Liver (tissue), 9 donors: ENCODE results near the gene ASMTL. TPM values are rescaled to one million over a fixed set of nuclear protein-coding genes. Genes with fewer than 3 reads are reported as not detected.

Experiments used
- DNase-seq: peaks from one replicate; pipeline ENCODE4 v3.0.0-alpha.2; 2017; ENCODE audit warnings: low spot score
- H3K27ac ChIP-seq, 2 donors: one replicate each; pipeline ENCODE4 v1.7.0; 2013; ENCODE audit warnings: inconsistent platforms in 2 of 2, low read length in 2 of 2, control low read depth in 1 of 2, low read depth in 1 of 2, mild to moderate bottlenecking in 1 of 2
- H3K27me3 ChIP-seq, 4 donors: one replicate each; pipeline versions ENCODE4 v1.6.1 to v1.7.0; 2013; ENCODE audit warnings: low read length in 3 of 4, inconsistent platforms in 1 of 4, mild to moderate bottlenecking in 1 of 4, moderate library complexity in 1 of 4; ENCODE audit not compliant: control insufficient read depth in 4 of 4, insufficient read depth in 4 of 4
- H3K36me3 ChIP-seq, 4 donors: one replicate each; pipeline versions ENCODE4 v1.6.1 to v1.7.0; 2013; ENCODE audit warnings: low read length in 3 of 4, mild to moderate bottlenecking in 3 of 4, low read depth in 1 of 4, moderate library complexity in 1 of 4; ENCODE audit not compliant: control insufficient read depth in 4 of 4, insufficient read depth in 3 of 4
- H3K4me1 ChIP-seq, 4 donors: one replicate each; pipeline versions ENCODE4 v1.6.1 to v1.7.0; 2013; ENCODE audit warnings: low read length in 3 of 4, mild to moderate bottlenecking in 3 of 4, moderate library complexity in 1 of 4; ENCODE audit not compliant: control insufficient read depth in 4 of 4, insufficient read depth in 4 of 4
- H3K4me3 ChIP-seq, 3 donors: one replicate each; pipeline versions ENCODE4 v1.6.1 to v1.7.0; 2013; ENCODE audit warnings: low read length in 3 of 3, control low read depth in 1 of 3, low read depth in 1 of 3, mild to moderate bottlenecking in 1 of 3
- H3K9ac ChIP-seq, 2 donors: one replicate each; pipeline ENCODE4 v1.7.0; 2013; ENCODE audit warnings: low read length in 2 of 2, mild to moderate bottlenecking in 2 of 2, moderate library complexity in 2 of 2, control low read depth in 1 of 2, low read depth in 1 of 2
- H3K9me3 ChIP-seq, 4 donors: one replicate each; pipeline versions ENCODE4 v1.6.1 to v1.7.0; 2013; ENCODE audit warnings: low read length in 3 of 4; ENCODE audit not compliant: control insufficient read depth in 4 of 4
- EGR1 ChIP-seq, 2 donors: IDR thresholded peaks; 2 replicates each; pipeline ENCODE4 v1.6.1; 2016 to 2018; ENCODE audit warnings: antibody characterized with exemption in 2 of 2, low read depth in 2 of 2
- FOXA2 ChIP-seq: IDR thresholded peaks from 2 replicates; pipeline ENCODE4 v1.6.1; 2016; ENCODE audit warnings: antibody characterized with exemption
- GABPA ChIP-seq, 2 donors: IDR thresholded peaks in 1 of 2; conservative IDR thresholded peaks in 1 of 2; 2 replicates each; pipeline ENCODE4 v1.6.1; 2016; ENCODE audit warnings: antibody characterized with exemption in 2 of 2, mild to moderate bottlenecking in 1 of 2, moderate library complexity in 1 of 2
- HNF4A ChIP-seq, 2 donors: conservative IDR thresholded peaks; 2 replicates each; pipeline ENCODE4 v1.6.1; 2016; ENCODE audit warnings: antibody characterized with exemption in 2 of 2, mild to moderate bottlenecking in 2 of 2
- JUND ChIP-seq, 2 donors: IDR thresholded peaks; 2 replicates each; pipeline ENCODE4 v1.6.1; 2016; ENCODE audit warnings: antibody characterized with exemption in 2 of 2
- NR2F2 ChIP-seq: IDR thresholded peaks from 2 replicates; pipeline ENCODE4 v1.6.1; 2016; ENCODE audit warnings: antibody characterized with exemption
- RAD21 ChIP-seq, 2 donors: IDR thresholded peaks; 2 replicates each; pipeline ENCODE4 v1.6.1; 2016; ENCODE audit warnings: antibody characterized with exemption in 2 of 2, mild to moderate bottlenecking in 2 of 2
- RXRA ChIP-seq, 2 donors: IDR thresholded peaks; 2 replicates each; pipeline ENCODE4 v1.6.1; 2017 to 2018; ENCODE audit warnings: antibody characterized with exemption in 2 of 2, mild to moderate bottlenecking in 1 of 2
- SP1 ChIP-seq: IDR thresholded peaks from 2 replicates; pipeline ENCODE4 v1.6.1; 2018; ENCODE audit warnings: antibody characterized with exemption, mild to moderate bottlenecking
- TAF1 ChIP-seq: conservative IDR thresholded peaks from 2 replicates; pipeline ENCODE4 v1.6.1; 2016; ENCODE audit warnings: antibody characterized with exemption, mild to moderate bottlenecking
- YY1 ChIP-seq: IDR thresholded peaks from 2 replicates; pipeline ENCODE4 v1.6.1; 2016; ENCODE audit warnings: antibody characterized with exemption, mild to moderate bottlenecking
- WGBS: extraction: QIAGEN DNeasy Blood & Tissue Kit; methylation state at CpG from one replicate; pipeline ENCODE4 v1.1.7; 2013; 5-methylcytosine and 5-hydroxymethylcytosine counted together
- polyA plus RNA-seq, 2 donors: library from polyadenylated mRNA; stranded (reverse) in 1 of 2; unstranded in 1 of 2; fragments of 200-250 nt in 1 of 2; fragments of >200 nt in 1 of 2; fragmentation: Nextera tagmentation in 1 of 2; extraction: Ambion mirVana in 1 of 2; gene quantifications; one replicate each; pipeline versions ENCODE4 v1.2.1 to v1.2.3, GENCODE V29; 2013 to 2015
- total RNA-seq, 2 donors: library from RNA; depleted of rRNA; stranded (reverse); fragments of >200 nt; gene quantifications; one replicate each; pipeline ENCODE4 v1.2.3, GENCODE V29; 2014
- TF ChIP-seq, protein P1 (sequence below): IDR thresholded peaks from 2 replicates; pipeline ENCODE4 v1.6.1; 2016; ENCODE audit warnings: antibody characterized with exemption
- TF ChIP-seq, protein P2 (sequence below): IDR thresholded peaks from 2 replicates; pipeline ENCODE4 v1.6.1; 2016; ENCODE audit warnings: antibody characterized with exemption, mild to moderate bottlenecking
- TF ChIP-seq, protein P3 (sequence below): IDR thresholded peaks from 2 replicates; pipeline ENCODE4 v1.6.1; 2016; ENCODE audit warnings: antibody characterized with exemption
- TF ChIP-seq, protein P4 (sequence below): fragments of 150-350 bp; IDR thresholded peaks from 2 replicates; pipeline ENCODE4 v1.5.1; 2017; ENCODE audit warnings: improper control_type of control experiment, low read depth, low read length; ENCODE audit not compliant: missing input control
- donor health status: healthy.
- donor health status: healthy.
- donor health status: healthy.
- donor health status: healthy.
- donor health status: healthy.

The ASMTL gene
- total and polyA plus RNA-seq, 4 donors = 10.3 to 18.9 (median 11.6) TPM

DNA sequence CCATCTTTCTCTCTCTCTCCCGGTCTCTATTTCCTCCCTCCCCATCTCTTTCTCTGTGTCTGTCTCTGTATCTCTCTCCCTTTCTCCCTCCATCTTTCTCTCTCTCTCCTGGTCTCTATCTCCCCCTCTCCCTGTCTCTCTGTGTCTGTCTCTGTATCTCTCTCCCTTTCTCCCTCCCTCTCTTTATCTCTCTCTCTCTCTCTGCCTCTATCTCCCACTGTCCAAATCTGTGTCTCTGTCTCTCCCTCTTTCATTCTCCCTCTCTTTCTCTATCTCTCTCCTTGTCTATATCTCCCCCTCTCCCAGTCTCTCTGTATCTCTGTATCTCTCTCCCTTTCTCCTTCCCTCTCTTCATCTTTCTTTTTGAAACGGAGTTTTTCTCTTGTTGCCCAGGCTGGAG, 92.5 kb downstream of the ASMTL start:
- Histone ChIP-seq H3K27me3 (no peaks in the 10 kb centered on the region), H3K9me3 (peaks cover 0 to 3% (median 2%) of the 10 kb centered on the region in 4 donors), H3K4me1 (no peaks in the 10 kb centered on the region), H3K27ac (no peak overlapping the region), H3K9ac (no peak overlapping the region), H3K4me3 (no peak overlapping the region), H3K36me3 (peaks cover 0 to 13% (median 7%) of the 10 kb centered on the region in 4 donors)
- 86% methylated on average over 2 of the region's 2 CpGs for WGBS
- no peak for DNase-seq
- TF ChIP-seq TAF1 (no peak), GABPA (IDR thresholded peaks at IDR 0.05 in 1 of 2, conservative IDR thresholded peaks at IDR 0.05 in 1 of 2) (no peak), FOXA2 (no peak), NR2F2 (no peak), RXRA (IDR thresholded peaks at IDR 0.05) (no peak), YY1 (no peak)
- TF ChIP-seq, protein P1, sequence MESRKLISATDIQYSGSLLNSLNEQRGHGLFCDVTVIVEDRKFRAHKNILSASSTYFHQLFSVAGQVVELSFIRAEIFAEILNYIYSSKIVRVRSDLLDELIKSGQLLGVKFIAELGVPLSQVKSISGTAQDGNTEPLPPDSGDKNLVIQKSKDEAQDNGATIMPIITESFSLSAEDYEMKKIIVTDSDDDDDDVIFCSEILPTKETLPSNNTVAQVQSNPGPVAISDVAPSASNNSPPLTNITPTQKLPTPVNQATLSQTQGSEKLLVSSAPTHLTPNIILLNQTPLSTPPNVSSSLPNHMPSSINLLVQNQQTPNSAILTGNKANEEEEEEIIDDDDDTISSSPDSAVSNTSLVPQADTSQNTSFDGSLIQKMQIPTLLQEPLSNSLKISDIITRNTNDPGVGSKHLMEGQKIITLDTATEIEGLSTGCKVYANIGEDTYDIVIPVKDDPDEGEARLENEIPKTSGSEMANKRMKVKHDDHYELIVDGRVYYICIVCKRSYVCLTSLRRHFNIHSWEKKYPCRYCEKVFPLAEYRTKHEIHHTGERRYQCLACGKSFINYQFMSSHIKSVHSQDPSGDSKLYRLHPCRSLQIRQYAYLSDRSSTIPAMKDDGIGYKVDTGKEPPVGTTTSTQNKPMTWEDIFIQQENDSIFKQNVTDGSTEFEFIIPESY = no peak

DNA sequence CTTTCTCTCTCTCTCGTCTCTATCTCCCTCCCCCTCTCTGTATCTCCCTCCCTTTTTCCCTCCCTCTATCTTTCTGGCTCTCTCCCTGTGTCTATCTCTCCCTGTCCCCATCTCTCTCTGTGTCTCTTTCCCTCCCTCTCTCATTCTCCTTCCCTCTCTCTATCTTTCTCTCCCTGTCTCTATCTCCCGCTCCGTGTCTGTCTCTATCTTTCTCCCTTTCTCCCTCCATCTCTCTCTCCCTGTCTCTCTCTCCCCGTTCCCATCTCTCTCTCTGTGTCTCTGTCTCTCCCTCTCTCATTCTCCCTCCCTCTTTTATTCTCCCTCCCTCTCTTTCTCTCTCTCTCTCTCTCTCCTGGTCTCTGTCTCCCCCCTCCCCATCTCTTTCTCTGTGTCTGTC, 93.2 kb downstream of the ASMTL start:
- H3K4me3 ChIP-seq = no peak overlapping the region
- no peaks in the 10 kb centered on the region for H3K27me3 ChIP-seq
- no peak for DNase-seq
- H3K9me3 ChIP-seq = peaks cover 0 to 3% (median 2%) of the 10 kb centered on the region in 4 donors
- peaks cover 0 to 13% (median 7%) of the 10 kb centered on the region in 4 donors for H3K36me3 ChIP-seq
- no peak overlapping the region for H3K27ac ChIP-seq
- 94% methylated on average over 4 of the region's 4 CpGs for WGBS
- no peak for TF ChIP-seq EGR1 (IDR thresholded peaks at IDR 0.05; ENCODE audit: low read depth in 2 of 2)
- TF ChIP-seq FOXA2 = no peak
- TF ChIP-seq, protein P2, sequence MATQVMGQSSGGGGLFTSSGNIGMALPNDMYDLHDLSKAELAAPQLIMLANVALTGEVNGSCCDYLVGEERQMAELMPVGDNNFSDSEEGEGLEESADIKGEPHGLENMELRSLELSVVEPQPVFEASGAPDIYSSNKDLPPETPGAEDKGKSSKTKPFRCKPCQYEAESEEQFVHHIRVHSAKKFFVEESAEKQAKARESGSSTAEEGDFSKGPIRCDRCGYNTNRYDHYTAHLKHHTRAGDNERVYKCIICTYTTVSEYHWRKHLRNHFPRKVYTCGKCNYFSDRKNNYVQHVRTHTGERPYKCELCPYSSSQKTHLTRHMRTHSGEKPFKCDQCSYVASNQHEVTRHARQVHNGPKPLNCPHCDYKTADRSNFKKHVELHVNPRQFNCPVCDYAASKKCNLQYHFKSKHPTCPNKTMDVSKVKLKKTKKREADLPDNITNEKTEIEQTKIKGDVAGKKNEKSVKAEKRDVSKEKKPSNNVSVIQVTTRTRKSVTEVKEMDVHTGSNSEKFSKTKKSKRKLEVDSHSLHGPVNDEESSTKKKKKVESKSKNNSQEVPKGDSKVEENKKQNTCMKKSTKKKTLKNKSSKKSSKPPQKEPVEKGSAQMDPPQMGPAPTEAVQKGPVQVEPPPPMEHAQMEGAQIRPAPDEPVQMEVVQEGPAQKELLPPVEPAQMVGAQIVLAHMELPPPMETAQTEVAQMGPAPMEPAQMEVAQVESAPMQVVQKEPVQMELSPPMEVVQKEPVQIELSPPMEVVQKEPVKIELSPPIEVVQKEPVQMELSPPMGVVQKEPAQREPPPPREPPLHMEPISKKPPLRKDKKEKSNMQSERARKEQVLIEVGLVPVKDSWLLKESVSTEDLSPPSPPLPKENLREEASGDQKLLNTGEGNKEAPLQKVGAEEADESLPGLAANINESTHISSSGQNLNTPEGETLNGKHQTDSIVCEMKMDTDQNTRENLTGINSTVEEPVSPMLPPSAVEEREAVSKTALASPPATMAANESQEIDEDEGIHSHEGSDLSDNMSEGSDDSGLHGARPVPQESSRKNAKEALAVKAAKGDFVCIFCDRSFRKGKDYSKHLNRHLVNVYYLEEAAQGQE = no peak
- no peak for TF ChIP-seq SP1
- TF ChIP-seq, protein P3, sequence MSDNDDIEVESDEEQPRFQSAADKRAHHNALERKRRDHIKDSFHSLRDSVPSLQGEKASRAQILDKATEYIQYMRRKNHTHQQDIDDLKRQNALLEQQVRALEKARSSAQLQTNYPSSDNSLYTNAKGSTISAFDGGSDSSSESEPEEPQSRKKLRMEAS = no peak
- TF ChIP-seq RAD21 (IDR thresholded peaks at IDR 0.05) = no peak
- no peak for TF ChIP-seq HNF4A (conservative IDR thresholded peaks at IDR 0.05)
- TF ChIP-seq JUND (IDR thresholded peaks at IDR 0.05) = no peak
- TF ChIP-seq, protein P4, sequence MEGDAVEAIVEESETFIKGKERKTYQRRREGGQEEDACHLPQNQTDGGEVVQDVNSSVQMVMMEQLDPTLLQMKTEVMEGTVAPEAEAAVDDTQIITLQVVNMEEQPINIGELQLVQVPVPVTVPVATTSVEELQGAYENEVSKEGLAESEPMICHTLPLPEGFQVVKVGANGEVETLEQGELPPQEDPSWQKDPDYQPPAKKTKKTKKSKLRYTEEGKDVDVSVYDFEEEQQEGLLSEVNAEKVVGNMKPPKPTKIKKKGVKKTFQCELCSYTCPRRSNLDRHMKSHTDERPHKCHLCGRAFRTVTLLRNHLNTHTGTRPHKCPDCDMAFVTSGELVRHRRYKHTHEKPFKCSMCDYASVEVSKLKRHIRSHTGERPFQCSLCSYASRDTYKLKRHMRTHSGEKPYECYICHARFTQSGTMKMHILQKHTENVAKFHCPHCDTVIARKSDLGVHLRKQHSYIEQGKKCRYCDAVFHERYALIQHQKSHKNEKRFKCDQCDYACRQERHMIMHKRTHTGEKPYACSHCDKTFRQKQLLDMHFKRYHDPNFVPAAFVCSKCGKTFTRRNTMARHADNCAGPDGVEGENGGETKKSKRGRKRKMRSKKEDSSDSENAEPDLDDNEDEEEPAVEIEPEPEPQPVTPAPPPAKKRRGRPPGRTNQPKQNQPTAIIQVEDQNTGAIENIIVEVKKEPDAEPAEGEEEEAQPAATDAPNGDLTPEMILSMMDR = no peak
- no peak overlapping the region for H3K9ac ChIP-seq
- H3K4me1 ChIP-seq = no peaks in the 10 kb centered on the region
